DMS114 treated with DMSO at 0.1 percent for 48 hours (cell line): ENCODE results near the gene ADIG.
"Not testable (repeated sequence)": the region's sequence is repeated elsewhere in the genome, so short reads cannot be mapped to it uniquely, and the experiment has no call there.

Source experiments
- DNase-seq: peaks from one replicate; lab custom pipeline; 2025; ENCODE audit not compliant: unreplicated experiment; lab: John Stamatoyannopoulos, UW

The ADIG gene

DNA sequence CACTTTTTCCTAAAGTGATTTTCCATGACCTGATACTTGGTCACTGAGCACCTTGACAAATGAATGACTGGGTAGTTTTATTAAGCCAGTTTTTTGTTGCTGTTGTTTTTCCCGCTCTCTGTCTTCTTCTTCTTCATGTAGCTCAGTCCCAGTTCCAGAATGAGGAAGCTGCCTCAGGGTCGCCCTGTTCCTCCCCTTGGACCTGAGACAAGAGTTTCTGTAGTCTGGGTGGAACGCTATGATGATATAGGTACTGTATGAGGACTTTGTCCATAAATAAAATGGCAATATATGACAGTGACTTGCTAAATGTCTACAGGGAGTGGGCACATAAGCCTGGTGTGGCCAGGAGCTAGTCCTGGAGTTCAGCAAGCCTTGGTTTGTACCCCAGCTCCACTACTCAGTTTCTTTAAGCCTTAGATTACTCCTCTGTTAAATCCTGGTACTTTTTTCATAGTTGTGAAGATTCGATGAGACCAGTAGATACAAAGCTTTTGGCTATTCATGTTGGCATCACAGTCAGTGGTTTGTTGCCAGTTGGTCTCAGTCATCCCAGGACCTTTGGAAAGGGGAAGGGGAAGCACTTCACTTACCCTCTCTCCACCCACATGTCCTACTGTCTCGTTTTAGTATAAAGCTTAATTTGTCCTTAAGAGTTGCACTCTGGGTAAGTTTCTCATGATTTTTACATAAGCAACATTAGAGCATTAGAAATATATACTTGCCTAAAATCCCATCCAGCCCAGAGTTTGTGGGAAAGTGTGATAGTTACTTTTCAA is 11.1 kb upstream of the ADIG start:
- no peak for DNase-seq

DNA sequence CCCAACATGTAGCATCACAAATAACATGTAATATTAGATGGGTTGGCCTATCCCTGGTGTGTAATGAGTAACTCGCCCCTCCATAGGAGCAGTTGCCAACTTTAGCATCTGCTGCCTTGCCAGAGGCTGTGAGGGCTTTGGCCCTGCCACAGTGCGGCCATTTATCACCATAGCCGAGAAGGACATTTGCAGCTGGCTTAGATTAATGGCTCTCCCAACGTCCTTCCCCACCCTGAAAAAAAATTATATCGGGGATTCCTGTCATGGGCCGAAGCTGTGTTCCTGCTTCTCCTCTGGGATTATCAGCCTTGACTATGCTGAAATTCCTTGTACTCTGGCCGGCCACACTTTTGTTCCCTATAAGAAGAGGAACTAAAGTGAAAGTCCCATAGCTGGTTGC is 7.6 kb upstream of the ADIG start:
- DNase-seq, result no peak

DNA sequence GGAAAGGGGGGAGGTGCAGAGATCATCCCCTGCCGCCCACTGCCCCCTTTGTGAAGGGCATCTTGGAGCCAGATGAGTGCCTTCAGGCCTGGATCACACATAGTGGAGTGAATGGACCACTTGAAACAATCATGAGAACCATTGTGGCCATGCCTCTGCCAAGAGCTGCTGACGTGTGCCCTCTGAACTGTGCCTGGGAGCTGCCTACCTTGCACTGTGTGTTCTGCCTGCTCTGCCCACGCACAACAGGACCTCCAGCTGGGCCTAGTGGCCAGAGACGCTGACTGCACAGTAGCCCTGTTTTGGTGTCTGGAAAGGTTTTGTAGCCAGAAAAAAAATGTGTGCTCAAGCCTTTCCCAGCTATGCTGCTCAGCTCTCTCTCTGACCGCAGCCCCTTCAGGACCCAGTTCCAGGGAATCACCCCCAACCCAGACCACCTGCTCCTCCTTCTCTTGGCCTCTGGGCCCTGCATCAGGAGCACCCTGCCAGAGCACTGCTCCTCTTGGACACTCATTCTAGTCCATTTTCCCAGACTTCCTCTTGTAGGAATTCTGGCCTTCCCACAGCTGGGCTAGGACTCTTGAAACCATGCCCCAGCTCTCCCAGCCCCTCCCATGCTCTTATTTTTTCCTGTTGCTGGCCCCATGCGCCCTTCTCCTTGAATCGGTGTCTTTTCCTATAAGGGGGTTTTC is 1.6 kb upstream of the ADIG start:
- DNase-seq, result no peak

DNA sequence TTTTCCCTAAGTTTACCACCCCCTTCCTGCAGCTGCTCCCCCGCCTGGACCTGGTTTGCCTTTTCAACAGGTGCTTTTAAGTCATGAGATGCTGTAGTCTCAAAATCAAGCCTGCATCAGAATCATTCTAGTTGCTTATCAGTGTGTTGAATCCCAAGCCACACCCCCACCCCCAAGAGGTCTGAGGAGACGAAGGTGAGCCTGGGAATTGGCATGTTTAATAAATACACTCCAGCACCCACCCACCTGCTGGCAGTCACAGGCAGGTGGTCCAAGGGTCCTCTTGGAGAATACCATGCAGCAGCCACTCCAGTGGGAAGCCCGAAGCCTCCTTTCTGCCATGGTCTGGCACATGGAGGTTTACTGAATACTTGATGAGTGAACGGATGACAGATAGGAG is 1.1 kb upstream of the ADIG start:
- DNase-seq, result no peak

DNA sequence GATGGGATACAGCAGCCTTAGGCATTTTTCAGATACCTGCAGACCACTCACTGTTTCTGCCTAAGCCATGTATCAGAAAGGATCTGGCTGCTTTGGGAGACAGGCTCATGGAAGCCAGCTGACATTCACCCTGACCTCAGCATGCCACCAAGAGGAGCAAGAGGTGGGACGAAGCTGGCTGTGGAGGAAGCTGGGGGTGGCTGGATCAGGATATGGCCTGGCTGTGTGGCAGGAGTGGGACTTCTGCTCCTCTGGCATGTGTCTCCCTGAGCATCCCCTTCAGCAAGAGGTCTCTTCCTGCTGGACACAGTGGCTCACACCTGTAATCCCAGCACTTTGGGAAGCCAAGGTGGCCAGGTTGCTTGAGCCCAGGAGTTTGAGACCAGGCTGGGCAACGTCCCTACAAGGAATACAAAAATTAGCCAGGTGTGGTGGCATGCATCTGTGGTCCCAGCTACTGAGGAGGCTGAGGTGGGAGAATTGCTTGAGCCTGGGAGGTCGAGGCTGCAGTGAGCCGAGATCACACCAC is 897 bp downstream of the ADIG start:
- DNase-seq, result no peak

DNA sequence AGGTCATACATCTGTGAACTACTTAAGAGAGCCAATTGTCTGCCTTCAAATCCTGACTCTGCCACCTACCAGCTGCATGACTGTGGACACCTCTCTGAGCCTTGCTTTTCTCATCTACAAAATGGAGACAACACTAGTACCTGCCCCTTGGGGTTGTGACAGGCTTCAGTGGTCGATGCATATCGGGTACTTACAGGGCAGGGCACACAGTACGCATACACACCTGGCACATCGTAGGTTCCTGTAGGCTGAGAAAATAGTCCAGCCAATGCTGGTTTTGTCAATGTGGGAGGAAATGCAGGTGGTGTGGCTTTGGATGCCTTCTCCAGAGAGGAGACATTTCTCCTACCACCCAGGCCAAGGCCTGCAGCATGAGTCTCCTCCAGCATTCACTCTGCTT is 2.3 kb downstream of the ADIG start:
- no peak for DNase-seq

DNA sequence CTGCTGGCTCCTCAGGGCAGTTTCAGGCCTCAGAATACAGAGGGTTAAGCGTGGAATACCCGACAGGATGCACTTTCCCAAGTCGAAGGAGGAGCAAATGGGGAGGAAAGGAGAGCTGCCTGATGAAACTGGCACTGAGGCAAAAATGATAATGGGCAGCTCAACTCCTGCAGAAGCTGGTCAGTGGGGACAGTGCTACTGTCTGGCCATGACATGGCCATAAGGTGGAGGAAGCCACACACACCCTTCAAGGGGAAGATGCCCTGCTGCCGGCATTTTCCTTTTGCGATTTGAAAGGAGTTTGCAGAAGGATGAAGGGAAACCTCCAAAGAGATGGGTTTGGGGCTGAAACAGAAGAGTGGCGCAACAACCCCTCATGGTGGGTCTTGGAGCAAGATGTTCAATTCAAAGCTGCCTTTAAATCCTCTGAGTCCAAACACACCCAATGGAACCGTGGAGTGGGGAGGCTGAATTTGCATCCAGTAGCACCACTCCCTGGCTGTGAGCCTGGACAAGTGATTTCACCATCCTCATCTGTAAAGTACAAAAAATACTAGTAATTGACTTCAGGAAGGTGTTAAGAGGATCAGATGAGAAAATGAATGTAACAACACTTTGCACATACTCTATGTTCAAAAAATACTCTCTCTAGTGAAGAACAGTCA is 3.2 kb downstream of the ADIG start:
- DNase-seq, result no peak

DNA sequence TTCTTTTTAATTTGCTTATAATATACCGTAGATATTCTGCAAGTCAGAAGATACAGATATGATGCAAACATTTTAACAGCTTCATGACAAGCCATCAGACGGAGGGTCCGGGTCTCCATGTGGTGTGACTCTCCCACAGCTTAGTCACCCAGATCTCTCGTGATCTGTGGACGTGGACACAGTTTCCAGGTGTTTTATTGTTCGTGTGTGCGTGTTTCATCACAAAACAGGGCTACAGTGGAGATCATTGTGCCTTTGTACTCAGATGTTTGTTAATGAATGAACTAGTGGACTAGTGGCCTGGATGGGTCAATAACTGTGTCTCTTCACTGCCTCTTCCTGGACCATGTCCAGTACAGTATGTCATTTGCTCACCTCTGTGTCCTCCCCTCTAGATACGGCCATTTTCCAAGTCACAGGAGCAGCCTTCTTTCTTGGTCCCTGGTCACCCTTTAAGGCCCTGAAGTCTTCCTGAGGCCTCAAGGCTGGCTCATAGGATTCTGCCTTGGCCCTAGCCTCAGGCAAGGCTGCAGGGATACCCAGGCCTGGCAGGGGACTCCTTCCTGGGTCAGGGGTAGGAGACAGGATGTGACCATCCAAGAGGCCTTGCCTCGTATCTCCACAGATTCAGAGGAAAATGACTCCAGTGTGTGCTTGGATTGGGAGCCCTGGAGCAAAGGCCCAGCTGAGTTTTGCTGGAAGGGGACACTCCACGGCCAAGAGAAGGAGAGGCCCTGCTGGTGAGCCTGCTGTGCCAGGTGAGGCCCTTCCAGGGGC is 4.6 kb downstream of the ADIG start:
- no peak for DNase-seq

DNA sequence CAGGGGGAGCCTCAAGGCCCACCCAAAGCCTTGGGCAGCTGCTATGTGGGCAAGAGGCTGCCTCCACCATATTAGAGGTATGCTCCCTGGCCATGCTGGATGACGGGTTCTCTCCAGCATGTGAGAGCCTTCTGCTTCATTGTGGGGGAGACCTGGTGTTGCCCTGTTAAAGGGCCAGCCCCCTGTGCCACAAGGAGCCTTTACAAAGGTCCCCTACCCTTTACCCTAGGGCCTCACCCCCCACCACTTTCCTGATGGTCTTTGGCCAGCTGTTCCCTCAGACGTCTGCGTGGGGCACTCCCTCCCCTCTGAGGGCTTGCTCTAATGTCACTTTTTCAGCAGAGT is 5.2 kb downstream of the ADIG start:
- no peak for DNase-seq

DNA sequence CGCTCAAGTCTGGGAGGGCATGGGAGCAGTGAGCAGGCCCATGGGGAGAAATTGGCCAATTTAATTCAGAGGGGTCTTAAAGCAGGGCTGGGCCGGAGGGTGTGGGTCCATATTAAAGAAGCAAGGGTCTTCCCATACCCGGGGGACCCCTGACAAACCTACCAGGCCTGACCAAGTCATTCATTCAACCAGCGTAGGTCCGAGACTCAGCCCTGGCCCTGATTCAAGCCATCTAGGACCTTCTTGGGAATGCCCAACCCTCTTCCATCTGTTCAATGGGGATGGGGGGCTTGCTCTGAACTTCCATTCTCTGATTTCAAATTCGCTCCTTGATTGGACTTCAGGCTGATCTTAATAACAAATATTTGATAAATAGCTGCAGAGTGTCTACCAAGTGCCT is 7.3 kb downstream of the ADIG start:
- DNase-seq, result no peak

DNA sequence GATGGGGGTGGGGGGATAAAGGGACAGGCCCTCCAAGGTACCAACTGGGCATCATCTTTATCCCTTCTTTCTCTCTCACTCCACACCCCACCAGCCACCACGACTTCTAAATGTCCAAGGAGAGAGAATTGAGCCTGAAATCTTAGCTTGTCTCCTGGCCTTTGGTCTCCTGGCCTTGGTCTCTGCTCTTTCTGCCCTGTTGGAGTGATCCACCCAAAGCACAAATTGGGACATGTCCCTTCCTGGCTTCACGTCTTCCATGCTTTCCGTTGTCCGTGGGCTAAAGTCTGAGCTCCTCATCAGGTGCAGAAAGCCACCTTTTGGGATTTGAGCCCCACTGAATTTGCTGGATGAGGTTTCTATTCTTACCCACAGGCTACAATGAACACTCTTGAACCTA is 8.4 kb downstream of the ADIG start:
- no peak for DNase-seq

DNA sequence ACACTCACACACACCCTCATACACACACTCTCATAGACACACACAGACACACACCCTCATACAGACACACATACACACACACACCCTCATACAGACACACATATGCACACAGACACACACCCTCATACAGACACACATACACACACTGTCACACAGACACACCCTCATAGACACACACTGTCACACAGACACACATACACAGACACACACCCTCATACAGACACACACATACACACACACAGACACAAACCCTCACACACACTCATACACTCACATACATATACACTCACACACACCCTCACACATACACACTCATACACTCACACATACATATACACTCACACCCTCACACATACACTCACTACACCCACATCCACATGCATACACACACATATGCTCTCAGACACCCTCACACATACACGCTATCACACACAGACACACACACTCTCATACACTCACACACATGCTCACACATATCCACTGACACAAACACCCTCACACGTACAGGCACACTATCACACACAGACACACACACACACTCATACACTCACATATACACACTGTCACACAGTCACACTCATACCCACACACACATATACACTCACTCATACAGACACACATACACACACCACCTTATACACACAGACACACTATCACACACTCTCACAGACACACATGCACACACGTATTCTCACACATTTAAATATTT is 9.1 kb downstream of the ADIG start:
- DNase-seq, result no peak

DNA sequence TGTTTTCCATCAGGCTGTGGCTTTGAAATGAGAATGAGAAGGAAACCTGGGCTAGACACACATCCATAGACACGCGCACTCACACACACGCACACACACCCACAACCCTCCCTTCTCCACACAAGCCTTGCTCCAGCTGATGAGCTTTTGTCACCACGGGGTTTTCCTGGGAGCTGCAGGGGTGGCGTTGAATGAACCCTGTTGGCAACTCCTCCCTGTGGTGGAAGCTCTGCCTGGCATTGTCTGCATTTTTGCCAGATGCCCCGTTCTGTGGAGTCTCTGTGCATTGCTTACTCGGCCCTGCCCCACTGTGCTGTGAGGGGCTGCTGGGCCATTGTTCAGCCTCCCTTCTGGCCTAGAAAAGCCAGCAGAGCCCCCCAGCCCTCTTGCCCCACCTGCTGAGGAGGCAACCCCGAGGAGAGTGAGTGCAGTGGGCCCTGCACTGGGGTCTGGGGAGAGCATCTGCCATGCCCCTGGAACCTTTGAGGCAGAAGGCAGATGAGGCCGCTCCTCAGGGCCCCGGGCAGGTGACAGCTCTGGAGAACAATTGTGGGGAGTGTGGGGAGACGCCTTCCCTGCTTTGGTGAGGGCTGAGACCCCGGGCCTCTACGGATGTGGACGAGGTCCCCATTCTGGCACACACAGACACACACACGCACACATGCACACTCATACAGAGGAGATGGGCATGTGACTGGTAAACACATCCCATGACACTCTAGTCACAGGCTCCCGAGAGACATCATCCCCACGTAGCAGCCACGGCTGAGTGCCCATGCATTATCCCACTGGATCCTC is 9.9 kb downstream of the ADIG start:
- DNase-seq, result no peak

DNA sequence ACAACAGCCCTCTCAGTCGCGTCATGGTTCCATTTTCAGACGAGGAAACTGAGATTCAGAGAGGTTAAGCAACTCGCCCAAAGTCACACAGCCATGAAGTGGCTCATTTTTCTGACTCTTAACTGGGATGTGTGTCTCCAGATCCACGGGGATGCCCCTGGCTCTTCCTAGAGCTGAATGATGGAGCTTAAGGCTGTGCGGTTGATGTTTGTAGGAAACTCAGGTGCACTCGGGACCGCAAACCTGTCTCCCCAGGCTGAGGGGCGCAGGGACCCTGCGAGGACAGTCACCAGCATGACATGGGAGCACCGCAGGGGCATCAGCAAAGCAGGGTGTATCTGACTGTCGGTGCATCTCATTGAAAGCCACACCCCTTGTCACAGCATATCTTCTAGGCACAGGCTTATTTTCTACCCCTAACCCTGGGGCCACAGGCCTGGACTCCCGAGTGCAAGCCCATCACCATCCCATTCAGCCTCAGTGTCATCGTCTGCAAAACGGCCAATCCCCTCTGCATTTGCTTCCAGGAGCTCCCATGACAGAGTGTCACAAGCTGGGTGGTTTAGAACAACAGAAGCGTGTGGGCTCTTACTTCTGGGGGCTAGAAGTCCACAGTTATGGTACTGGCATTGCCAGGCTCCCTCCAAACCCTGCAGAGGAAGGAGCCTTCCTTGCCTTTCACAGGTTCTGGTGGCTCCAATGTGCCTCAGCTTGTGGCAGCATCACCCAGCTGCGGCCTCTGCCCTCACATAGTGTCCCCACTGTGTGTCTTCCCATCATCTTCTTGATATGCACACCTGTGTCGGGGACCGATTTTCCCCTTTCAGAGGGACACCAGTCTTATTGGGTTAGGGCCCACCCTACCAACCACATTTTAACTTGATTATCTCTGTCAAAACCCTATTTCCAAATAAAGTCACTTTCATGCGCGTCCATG is 10.7 kb downstream of the ADIG start:
- no peak for DNase-seq

DNA sequence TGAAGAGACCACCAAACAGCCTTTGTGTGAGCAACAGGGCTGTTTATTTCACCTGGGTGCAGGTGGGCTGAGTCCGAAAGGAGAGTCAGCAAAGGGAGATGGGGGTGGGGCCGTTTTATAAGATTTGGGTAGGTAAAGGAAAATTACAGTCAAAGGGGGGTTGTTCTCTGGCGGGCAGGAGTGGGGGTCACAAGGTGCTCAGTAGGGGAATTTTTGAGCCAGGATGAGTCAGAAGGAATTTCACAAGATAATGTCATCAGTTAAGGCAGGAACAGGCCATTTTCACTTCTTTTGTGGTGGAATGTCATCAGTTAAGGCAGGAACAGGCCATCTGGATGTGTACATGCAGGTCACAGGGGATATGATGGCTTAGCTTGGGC is 11.4 kb downstream of the ADIG start:
- DNase-seq, result not testable (repeated sequence)

DNA sequence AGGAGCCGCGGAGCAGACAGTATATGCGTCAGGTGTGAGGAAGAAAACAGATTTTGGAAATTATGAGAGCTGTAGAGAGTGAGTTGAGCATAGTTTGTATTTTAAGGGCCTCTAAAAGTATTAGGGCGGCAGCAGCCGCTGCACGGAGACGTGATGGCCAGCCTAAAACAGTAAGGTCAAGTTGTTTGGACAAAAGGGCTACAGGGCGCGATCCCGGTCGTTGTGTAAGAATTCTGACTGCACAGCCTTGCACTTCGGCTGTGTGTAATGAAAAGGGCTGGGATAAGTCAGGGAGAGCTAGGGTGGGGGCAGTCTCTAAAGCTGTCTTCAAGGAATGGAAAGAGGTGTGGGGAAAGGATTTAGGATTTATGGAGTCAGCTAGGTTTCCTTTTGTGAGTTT is 13.3 kb downstream of the ADIG start:
- DNase-seq, result not testable (repeated sequence)

DNA sequence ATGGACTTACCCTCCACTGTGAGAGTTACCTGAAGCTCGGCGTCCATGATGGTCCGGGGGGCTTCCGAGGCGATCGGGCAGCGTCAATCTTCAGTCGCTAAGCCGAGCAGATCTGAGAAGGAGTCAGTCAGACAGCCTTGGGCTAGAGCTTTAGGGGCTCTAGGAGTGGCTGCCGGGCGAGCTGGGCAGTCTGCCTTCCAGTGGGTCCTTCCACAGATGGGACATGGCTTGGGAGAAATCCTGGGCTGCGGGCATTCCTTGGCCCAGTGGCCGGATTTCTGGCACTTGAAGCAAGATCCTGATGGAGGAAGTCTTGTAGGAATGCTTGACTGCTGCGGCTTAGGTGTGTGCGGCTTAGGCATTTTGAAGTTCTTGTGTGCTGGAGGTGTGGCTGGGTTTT is 14.9 kb downstream of the ADIG start:
- DNase-seq, result not testable (repeated sequence)

DNA sequence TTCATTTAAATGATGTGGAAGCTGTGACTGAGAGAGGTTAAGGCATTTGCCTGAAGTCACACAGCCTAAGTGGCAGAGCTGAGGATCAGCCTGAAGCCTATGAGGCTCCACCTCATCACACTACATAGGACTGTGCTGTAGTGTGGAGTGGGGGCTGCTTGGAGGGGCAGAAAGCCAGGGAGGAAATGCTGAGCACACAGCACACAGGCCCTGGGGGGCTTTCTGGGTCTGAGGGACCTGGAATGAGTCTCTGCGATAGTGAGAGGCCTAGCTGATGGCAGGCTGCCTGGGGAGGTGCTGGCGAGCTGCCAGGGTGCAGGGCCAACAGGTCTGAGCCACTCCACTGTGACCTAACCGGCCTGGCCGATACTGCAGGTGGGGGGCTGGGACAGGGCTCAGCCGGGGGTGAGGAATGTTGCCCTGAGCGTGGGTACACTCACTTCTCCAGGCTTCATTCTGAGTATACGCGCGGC is 18.4 kb downstream of the ADIG start:
- DNase-seq, result no peak

DNA sequence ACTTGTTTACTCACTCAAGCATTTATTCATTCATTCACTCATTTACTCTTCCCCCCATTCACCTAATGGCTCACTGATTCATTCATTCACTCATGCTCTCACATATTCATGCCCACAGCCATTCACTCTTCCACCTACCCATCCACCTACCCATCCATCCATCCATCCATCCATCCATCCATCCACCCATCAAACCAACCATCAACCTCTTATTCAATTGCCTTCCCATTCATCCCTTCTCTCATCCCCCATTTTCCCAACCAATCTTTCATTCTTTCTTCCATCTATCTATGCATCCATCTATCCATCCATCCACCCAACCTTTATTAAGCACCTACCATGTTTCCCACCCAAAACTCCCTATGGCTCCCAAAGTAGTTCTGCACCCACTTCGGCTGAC is 19.1 kb downstream of the ADIG start:
- no peak for DNase-seq
